HG03175 (cell line): Measurements from ENCODE around the gene PPARA.
"Not testable (repeated sequence)": the region's sequence is repeated elsewhere in the genome, so short reads cannot be mapped to it uniquely, and the experiment has no call there.

ENCODE experiments used
- ATAC-seq: cut with Tn5 transposase; IDR thresholded peaks from one replicate; pipeline ENCODE4 v1.9.1; 2021; ENCODE audit warnings: mild to moderate bottlenecking, moderate library complexity; ENCODE audit not compliant: unreplicated experiment

The PPARA gene

DNA sequence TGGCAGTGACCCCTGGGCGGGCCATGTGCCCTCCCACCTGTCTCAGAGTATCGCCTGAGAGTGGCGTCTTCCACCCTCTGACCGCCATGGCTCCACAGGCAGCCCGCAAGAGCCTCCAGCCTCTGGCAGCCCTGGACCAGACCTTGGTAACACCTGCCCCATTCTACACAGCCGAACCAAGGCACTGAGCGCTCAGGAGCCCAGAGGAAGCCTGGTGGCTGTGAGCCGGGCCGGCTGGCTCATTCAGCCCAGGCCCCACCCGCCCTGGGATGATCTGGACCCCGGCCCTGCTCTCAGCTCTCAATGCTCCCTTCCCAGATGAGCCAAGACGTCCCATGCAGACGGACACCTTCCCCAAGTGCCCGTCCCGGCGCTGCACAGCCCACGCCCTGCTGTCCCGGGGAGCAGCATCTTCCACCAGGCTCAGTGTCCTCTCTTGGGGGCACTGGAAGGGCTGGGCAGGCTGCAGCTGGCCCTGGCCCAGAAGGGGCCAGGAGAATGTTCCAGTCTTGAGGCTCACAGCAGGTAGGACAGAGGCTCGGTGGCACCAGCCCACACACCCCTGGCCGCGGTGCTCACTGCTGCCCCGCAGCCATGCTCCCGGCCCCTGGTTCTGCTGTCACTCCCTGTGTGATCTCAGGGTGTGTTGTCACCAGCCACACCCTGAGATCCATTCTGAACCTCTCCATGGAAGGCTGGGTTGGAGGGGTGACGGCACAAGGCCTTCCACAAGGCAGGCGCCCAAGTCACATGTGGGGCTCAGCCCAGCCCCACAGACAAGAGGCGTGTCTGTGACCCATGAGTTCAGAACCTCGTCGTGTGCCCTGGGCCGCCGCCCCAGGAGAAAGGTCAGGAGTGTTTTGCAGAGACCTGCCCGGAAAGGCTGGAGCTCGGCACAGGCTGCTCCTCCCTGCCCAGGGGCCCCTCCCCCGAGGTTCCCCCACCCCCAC lies 24.2 kb upstream of the PPARA start:
- no peak for ATAC-seq

DNA sequence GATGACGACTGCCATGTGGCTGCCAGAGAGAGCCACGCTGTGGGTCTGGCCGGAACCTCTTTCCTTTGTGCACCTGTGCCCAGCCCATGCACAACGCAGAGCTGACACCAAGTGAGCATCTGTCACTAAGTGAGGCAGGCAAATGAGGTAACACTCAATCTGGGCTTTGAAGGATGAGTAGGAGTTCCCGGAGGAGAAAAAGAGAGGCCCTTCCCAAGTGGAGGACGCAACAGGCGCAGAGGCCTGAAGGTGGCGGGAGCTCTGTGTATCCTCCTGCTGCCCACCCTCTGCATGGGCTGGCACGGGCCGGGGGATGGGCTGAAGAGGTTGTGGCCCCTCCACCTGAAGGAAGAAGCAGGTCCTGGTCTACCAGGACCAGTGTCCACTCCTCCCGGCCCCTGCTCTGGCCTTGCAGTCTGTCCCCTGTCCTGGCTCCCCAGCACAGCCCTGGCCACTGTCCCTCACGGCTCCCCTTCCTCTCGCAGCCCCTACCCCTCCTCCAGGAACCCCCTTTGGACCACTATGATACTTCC lies 23.4 kb upstream of the PPARA start:
- no peak for ATAC-seq

DNA sequence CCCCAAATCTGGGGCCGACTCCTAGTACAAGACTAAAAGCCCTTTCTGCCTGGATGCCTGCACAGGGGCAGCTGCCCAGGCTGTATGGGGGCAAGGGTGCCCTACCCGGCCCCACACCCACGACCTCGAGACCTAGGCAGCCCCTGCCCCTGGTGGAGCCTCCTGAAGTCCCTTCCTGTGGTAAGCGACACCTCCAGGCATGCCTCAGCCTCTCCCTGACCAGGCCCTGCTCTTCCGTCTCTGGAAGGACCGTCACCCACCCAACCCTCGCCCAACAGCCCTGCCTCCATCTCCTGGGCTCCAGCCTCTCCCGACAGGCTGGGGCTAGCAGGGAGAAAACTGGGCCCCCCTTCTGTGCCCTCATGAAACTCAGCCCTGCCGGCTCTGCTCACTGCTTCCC lies 22.8 kb upstream of the PPARA start:
- no peak for ATAC-seq

DNA sequence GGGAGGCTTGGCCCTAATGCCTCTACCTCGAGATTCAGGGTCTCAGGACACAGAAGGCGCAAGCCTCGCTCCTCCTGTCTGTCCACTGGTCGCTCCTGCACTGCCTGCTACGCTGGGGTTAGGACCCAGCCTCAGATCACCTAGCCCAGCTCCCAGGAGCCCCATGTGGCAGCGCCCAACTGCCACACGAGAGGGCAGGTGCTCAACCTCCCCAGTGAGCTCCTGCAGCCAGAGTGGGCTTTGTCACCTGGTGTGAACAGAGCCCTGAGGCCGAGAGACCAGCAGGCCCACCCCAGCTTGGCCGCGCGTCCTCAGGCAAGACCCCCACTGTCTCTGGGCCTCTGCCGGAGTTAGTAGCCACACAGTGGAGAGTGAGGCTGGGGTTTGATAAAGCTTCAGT lies 21.7 kb upstream of the PPARA start:
- no peak for ATAC-seq

DNA sequence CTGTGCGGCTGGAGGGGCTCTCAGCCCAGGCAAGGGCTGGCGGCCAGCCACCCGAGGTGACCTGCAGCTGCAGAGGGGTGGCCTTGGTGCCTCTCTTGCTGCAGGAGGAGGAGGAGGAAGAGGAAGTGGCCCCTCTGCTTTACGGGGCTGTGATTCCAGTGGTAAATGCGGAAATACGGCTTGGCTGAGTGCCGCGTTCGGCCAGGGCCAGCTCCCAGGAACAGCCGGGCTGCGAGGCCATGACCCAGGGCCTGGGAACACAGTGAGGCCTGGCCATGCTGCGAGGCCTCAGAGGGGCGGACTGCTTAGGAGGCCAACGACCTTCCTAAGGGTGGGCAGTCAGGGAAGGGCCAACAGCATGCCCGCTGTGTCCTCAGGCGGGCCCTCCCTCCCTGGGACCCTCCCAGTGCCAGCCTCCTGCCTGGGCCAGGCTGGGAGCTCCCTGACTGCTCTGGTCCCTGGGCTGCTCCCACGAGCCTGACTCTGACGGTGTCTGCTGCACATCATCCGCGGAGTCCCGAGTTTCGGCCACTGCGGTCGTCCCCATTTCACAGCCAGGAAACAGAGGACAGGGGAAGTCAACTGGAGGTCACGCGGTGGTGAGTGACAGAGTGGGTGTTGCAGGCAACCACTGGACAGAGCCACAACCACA lies 20.8 kb upstream of the PPARA start:
- no peak for ATAC-seq

DNA sequence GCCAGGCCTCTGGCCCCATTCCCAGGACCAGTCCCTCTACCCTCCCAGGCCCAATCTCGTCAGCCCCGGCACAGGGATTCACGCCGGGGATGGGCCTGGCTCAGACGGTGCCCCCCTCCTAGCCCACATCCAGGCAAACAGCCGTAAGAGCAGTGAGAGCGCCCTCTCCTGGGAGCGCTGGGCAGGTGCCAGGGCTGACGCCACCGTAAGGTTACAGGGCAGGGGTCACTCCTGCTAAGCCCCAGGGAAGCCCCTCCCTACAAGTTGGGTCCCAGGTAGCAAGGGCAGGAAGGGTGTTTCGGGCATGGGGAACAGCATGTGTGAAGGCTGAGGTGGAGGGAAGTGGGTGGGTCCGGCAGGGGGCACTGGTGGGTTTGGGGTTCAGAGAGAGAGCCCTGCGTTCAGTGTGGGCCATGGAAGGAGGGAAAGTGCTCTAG lies 19.2 kb upstream of the PPARA start:
- ATAC-seq: no peak

DNA sequence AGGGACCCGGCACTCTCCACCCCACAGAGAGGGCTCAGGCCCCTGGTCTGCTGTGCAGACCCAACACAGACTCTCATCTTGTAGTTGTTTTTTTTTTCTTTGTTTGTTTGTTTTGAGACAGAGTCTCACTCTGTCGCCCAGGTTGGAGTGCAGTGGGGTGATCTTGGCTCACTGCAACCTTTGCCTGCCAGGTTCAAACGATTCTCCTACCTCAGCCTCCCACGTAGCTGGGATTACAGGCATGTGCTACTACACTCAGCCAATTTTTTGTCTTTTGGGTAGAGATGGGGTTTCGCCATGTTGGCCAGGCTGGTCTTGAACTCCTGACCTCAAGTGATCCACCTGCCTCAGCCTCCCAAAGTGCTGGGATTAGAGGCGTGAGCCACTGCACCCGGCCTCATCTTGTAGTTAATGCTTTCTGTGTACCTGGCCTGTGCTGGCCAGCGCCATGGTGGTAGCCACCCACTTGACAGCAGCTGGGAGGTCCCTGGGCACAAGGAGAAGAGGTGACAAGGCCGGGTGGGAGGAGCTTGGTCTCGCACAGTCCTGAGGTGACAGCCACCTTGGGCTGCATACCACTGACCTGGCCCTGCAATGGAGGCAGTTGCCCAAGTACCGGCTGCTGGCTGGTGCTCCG lies 18.0 kb upstream of the PPARA start:
- not testable (repeated sequence) for ATAC-seq

DNA sequence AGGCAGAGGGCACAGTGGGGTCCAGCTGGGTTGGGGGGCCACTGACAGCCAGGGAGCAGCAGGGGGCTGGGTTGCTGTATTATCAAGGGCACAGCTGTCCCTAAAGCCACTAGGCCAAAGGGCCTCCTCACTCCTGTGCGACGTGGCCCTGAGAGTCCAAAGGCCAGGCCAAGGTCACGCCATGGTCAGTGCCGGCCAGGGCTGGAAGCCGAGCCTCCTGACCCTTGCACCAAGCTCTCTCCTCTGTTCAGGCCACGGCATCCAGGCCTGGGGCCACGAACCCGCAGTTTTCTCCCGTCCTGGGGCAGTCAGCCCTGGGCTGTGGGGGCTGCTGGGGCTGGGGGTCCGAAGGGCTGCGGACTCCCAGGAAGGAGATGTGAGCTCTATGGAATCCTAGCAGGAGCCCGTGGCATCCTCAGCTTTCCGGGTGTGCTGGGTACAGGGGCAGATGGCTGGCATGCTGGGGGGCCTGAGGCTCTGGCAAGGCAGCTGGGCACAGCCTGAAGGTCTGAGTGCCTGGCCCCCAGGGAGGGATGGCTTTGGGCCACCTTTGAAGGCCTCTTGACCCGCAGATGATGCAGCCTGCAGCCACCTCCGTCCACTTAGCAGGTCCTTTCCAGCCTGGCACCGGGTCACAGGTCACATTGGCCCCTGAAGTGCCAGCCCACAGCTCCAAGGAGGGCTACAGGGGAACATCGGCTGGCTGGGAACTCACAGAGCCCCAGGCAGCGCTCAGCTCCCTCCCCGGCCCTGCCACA lies 17.3 kb upstream of the PPARA start:
- no peak for ATAC-seq

DNA sequence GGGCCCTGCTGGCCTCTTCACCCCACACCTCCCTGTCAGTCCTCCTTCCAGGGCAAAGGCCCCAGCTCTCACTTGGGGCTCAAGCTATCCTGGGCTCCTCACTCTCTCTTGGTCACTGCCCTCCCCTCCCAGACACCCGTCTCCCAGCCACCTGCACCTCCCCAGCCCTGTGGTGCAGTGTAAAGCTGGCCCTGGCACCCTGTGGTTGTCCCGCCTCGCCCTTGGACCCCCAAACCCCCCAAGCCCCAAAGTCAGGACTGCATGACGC lies 16.8 kb upstream of the PPARA start:
- no peak for ATAC-seq

DNA sequence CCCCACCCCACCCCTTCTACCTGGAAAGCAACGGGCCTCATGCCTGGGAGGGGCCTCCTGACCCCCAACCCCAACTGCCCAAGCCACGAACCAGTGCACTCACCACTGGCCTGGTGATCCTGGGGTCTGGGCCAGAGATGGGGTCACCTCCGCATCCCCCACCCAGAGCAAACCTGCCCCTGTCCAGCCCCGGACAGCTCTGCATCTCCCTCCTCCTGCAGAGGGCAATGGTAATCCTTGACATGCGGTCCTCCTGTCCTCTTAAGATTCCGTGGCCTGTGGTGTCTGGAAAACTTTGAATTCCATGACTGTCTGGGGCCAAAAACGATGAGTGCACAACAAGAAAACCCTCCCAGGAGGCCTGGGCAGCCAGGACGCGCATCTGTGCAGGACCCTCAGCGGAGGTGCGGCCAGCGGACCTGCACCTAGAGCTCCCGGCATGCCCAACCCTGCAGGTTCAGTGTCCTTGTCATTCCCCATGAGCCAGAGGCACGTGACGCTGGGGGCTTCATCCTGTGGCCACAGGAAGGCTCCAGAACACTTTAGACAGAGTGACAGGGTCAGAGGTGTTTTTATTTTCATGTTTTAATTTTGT lies 16.1 kb upstream of the PPARA start:
- ATAC-seq: no peak

DNA sequence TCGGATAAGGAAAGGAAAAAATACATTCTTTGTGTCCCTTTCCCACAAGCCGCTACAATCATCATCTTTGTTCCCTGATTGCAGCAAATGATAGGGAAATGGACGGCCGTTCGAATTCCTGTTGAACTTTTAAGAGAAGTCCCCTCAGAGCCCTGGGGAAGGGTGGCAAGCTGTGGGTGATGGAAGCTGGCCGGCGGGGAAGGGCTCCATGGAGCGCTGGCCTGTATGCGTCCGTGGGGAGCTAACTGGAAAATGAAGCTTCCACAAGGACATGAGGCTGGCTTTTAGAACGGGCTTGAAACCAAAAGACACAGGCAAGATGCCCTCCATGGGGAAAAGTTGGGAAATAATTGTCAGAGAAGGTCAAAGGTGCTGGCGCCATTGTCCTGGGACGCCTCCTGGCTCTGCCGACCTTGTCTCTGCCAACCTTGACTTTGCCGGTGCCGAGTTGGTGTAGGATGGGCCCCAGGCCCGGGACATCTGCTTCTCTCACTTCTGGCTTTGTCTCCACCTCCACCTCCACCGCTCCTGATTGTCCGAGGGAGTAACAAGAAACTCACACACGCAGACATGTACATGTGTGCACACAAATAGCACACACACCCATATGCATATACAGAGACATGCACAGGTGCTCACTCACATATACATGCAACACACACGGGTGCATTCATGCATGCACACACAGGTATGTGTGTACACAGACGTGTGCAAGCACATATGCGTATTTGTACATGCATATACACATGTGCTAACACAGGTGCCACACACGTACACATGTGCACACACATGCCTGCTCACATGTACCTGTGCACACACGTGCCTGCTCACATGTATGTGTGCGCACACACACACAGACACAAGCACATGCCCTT lies 14.5 kb upstream of the PPARA start:
- ATAC-seq: no peak

DNA sequence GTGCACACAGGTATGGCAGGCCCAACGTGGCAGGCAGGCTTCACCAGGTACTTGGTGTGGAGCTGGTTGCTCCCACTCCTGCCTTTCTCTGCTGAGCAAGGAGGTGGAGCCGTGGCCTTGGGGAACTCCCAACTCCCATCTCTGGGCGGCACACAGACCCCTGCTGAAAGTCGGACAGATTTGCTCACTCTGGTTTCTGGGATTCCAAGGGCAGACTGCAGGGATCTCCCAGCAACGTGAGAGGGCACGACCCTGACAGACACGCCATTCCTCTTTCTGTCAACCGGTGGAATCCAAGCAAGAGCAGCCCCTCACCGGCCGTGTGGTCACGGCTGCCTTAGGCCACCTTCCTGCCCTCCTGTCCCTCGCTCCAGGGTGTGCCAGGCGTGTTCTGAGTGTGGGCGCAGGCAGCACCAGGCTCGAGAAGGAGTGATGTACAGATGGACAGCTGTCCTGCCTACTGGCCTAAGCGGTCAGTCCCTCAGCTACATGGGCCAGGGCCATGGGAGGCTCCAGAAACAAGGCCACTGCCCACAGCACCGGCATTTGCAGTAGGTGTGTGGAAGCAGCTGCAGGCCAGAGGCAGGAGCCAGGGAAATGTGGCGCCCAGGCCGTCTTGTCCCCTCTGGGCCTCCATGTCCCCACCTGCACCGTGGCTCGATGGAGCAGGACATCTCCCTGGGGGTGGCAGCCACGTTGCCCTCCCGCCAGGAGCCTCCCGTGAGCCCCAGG lies 13.7 kb upstream of the PPARA start:
- no peak for ATAC-seq

DNA sequence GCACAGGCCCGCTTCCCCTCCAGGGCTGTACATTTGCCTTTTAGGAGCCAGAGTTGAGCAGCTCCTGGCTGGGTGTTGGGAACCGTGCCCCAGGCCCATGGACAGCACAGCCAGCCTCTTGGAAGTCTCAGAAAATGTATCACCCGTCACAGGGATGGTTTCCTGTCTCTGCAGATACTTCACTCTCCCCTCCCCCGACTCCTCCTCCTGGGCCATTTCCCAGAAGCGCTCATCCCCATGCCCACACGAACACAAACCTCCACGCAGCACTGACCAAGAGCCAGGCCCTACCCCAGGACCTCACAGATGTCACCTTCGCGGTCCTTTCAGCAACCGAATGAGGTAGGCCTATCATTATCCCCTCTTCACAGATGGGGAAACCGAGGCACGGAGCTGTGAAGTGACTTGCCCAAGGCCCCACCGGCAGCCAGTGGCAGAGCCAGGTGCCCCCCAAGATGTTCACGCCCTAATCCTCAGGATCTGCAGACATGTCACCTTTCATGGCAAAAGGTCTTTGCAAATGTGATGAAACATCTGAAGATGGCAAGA lies 13.0 kb upstream of the PPARA start:
- no peak for ATAC-seq

DNA sequence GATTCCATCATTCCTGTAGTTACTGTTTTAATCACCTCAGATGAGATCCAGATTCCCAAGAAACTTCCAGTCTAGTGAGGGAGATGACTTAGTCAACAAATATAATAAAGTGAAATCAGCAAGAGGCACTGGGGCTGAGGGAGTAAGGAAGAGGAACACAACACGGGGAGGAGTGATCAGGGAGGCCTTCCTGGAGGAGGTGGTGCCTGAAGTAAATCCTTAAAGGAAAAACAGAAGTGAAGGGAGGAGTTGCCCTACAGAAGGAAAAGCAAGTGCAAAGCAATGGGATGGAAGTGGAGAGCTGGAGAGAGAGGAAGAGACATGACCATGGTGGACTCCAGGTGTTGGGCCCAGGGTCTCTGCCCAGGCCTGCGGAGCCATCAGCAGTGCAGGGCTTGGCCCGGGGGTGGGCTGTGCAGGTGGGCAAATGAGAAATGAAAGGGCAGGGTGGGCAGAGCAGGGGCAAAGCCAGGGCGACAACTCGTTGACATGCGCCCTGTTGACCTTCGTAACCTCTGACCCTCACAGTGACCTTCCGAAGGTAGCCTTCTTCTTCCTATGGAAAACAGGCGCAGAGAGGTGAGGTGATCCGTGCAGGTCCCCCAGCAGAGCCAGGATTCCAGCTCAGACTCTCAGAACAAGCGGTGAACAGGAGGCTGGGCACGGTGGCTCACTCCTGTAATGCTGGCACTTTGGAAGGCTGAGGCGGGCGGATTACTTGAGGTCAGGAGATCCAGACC lies 12.1 kb upstream of the PPARA start:
- ATAC-seq: no peak

DNA sequence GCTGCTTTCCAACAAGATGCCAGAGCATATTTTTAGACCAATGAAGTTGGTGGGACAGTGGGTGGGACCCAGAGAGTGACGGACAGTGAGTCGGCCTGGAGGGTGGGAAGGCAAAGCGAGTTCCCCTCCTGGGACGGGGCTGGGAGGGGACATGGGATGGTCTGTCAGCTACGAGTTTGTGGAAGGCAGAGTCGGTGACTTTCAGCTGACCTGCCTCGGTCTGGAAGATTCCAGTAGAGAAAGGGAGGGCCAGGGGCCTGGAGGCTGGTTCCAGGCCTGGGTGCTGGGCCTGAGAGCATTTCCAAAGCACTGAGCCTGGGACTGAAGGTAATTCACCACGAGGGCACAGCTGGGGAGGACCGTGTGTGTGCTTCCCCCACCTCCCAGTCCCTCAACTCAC lies 10.9 kb upstream of the PPARA start:
- ATAC-seq: not testable (repeated sequence)

DNA sequence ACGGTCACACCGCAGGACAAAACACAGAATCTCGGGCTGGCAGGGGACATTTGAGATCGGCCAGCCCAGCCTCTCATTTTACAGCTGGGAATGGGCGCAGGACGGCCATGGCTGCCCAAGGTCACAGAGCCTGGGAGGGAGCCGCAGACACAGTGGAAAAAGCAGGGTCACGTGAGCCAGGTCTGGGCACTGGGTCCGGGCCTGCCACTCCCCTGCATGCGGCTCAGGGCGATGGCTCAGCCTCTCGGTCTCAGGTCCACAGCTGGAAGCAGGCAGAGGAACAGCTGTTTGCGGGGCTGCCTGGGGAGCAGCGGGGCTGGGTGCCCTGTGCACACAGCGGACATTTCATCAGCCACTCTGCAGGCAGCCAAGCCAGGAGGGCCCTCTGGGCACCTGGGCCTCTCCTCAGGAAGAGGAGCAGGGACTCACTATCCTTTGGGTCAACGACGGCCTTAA lies 10.4 kb upstream of the PPARA start:
- ATAC-seq: no peak

DNA sequence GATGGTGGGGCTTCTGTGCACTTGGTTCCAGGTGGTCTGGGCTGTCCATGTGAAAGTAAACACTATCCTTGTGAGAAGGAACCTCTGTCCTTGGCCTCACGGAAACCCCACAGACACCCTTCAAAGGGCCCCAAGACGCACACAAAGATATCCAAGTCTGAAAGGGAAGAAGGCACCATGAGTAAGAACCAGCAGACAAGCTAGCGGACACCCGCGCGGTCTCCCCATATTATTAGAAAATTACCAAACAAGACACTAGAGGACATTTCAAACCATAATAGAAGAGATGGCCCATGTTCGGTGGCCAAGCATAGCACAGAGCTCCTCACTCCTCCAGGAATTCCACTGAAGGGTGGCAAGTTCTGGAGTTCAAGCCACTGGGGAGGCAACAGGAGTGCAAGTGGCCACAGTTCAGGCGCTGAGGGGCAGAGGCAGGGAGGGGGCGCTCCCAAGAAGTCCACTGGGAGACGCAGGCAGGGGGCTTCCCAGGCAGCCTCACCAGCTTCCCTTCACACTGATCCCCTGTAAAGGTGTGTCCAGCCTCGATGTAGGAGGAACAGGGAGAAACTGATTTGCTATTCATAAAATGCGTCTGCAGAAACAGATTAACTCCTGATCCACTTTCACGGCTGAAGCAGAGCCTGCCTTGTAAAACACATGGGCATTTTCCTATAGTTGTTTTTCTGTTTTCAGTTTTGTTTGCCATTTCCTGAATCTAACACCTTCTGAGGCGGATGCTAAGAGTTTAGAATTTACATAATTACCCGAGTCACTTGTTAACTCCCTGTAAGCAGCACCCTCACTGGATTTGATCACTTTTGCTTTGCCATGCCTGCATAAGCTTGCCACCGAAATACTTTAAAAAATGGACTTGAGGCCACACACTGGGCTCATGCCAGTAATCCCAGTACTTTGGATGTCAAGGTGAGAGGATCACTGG lies 9.1 kb upstream of the PPARA start:
- no peak for ATAC-seq
